A673 (cell line): ENCODE measurements around the gene TELO2.

ENCODE experiments used
- EZH2 ChIP-seq: fragments of 200-600 bp; sonication (generic); IDR thresholded peaks from 2 replicates; pipeline ENCODE4 v1.6.1; 2017; ENCODE audit warnings: borderline replicate concordance, low read depth, mild to moderate bottlenecking, mixed read lengths, antibody characterized with exemption, low read length; ENCODE audit not compliant: poor library complexity, severe bottlenecking
- TF ChIP-seq, protein P1 (sequence below): fragments of 300-800, 200-600 bp; sonication (generic); conservative IDR thresholded peaks from 2 replicates; pipeline ENCODE4 v1.5.1; 2017; ENCODE audit warnings: low read depth, mild to moderate bottlenecking, antibody characterized with exemption, low read length, moderate library complexity, mixed read lengths

- no peak for TF ChIP-seq EZH2
- TF ChIP-seq, protein P1, sequence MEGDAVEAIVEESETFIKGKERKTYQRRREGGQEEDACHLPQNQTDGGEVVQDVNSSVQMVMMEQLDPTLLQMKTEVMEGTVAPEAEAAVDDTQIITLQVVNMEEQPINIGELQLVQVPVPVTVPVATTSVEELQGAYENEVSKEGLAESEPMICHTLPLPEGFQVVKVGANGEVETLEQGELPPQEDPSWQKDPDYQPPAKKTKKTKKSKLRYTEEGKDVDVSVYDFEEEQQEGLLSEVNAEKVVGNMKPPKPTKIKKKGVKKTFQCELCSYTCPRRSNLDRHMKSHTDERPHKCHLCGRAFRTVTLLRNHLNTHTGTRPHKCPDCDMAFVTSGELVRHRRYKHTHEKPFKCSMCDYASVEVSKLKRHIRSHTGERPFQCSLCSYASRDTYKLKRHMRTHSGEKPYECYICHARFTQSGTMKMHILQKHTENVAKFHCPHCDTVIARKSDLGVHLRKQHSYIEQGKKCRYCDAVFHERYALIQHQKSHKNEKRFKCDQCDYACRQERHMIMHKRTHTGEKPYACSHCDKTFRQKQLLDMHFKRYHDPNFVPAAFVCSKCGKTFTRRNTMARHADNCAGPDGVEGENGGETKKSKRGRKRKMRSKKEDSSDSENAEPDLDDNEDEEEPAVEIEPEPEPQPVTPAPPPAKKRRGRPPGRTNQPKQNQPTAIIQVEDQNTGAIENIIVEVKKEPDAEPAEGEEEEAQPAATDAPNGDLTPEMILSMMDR = no peak
Measured at GRCh38 chr16:1505073-1505844, 12.1 kb downstream of the TELO2 start.
